Measurements from ENCODE around the gene NOSIP.

The NOSIP gene

DNA sequence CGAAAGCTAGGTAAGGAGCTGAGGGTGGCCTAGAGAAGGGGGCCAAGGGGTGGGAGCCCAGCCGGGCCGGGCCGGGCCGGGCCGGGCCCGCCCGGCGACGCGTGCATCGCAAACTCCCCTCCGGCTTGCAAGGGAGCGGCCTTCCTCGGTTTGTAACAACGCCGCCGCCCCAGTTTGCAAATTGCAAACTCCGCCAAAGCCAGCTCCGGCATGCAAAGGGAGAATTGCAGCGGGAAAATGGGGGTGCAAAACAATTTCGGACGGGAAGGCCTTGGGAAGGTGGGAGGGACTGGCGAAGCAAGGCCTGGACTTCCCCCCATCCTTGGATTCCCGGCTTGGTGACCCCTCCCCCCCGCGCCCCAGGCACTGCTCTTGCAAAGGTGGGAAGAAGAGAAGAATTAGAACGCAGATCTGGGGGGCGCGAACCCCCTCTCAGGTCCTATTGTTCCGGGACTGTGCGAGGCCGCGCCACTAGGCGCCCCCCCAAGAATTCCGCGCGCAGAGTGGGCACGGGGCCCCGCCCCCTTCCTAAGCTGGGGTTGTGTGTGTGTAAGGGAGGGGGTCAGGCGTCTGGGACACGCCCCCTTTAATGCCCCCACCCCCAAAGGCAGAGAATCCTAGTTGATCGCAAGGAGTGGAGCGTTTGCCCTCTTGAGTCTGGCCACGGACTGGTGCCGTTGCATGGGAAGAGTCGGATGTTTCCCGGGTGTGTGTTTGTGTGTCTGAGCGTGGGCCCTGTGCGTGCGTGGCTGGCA is 11.6 kb upstream of the NOSIP start:
- Histone ChIP-seq H3K36me3 (ENCODE audit: insufficient read depth, low read length) (peaks cover 20% of the 10 kb centered on the region), H2AFZ (ENCODE audit: low read depth, low read length) (no peak overlapping the region), H3K9me3 (ENCODE audit: low read length) (no peaks in the 10 kb centered on the region), H3K27me3 (ENCODE audit: insufficient read depth, low read length) (no peaks in the 10 kb centered on the region), H3K4me1 (ENCODE audit: insufficient read depth, low read length) (peaks cover 24% of the 10 kb centered on the region), H3K4me3 (ENCODE audit: low read length) (peak overlapping the region; percentile 100)

DNA sequence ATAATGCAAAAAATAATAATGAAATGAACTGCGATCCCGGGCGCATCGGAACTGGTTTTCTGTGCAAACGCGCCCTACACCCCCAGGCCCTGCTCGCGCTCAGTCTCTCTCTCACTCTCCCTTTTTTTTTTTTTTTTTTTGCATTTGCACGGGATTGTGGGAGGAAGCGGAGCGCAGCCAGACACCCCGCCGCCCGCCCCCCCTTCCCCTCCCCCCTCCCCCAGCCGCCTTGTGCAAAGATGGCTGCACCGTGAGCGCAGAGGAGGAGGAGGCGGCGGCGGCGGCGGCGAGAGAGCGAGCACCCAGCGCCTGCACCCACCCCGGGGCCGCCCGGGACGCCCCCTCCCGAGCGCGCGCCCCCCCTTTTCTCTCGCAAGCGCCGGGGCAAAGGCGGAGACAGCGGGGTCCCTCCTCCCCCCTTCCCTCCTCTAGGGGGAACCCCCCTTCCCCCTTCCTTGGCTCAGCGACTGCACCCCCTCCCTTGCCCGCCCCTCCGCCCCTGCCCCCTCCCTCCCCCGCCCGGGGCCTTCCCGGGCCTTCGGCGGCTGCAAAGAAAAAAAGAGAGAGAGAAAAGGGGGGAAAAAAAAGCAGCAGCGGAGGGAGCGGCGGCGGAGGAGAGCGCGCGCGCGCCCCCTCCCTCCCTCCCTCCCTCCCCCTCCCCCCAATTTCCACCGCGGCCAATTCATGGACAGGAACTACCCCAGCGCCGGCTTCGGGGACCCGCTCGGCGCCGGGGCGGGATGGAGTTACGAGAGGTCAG is 10.8 kb upstream of the NOSIP start, which contains the start of gene PRR12:
Gene PRR12 (plus strand): TSS at position 212 of the 760 bp plus-strand sequence. CDS start 473 bp downstream, at position 685.
- Histone ChIP-seq H3K27me3 (ENCODE audit: insufficient read depth, low read length) (no peaks in the 10 kb centered on the region), H3K36me3 (ENCODE audit: insufficient read depth, low read length) (peaks cover 18% of the 10 kb centered on the region), H3K4me3 (ENCODE audit: low read length) (peak within 1 kb of the TSS; percentile 100), H2AFZ (ENCODE audit: low read depth, low read length) (peak within 1 kb of the TSS; percentile 64), H3K9me3 (ENCODE audit: low read length) (no peaks in the 10 kb centered on the region), H3K4me1 (ENCODE audit: insufficient read depth, low read length) (peaks cover 24% of the 10 kb centered on the region)

DNA sequence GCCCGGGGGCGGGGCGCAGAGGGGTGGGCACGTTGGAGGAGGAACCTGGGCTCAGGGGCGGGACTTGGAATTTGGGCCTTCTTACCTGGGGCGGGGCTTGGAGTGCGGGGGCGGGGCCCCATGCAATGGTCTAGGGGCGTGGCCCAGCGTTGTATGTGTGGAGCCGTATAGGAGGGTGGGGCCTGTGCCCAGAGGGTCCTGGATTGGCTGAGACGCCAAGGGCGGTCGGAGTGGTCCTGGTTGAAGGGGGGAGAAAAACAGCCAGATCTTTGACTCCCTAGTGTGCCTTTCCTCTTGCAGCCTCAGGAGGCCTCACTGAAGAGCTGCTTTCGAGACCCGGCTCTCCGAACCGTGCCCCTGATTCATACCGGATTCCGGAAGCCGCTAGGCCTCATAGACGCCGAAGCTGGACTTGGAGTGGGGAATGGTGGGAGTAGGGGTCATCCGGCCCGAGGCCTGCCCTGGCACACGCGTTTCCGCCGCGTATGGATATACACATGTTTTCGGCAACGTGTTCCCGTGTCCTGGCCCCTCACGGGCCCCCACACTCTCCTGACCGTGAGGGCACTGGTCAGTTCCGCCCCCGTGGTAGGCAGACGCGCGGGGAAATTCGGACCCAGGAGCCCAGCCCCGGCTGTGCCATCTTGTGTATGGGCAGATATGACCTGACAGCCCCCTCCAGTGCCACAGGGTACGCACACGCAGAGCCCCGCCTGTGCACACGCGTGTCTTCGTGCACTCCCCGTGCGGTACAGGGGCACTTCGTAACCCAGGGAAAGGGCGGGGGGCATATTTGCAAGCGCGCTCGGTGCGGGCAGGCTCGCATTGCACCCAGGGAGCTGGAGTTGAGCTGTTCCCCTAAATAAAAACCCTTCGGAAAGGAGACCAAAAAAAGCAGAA is 10.0 kb upstream of the NOSIP start:
- no peaks in the 10 kb centered on the region for H3K27me3 ChIP-seq (ENCODE audit: insufficient read depth, low read length)
- H2AFZ ChIP-seq (ENCODE audit: low read depth, low read length), result peak overlapping the region; percentile 64
- no peaks in the 10 kb centered on the region for H3K9me3 ChIP-seq (ENCODE audit: low read length)
- peaks cover 13% of the 10 kb centered on the region for H3K36me3 ChIP-seq (ENCODE audit: insufficient read depth, low read length)
- H3K4me1 ChIP-seq (ENCODE audit: insufficient read depth, low read length), result peaks cover 25% of the 10 kb centered on the region
- peak overlapping the region; percentile 100 for H3K4me3 ChIP-seq (ENCODE audit: low read length)

DNA sequence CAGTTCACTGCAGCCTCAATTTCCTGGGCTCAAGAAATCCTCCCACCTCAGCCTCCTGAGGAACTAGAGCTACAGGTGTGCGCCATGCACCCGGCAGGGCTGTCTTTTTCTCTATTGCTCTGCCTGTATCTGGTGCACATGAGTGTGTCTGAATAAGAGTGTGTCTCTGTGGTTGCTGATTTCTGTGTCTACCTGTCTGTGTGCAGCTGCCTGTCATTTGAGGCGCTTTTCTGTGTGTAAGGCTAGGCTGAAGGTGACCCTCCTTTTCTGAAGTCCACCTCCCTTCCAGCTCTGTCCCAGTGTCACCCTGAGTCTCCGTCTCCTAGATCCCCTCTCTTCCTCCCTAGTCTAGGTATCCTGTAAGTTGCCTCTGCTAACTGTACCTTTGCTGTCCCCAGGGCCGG is 9.1 kb upstream of the NOSIP start:
- no peak overlapping the region for H3K4me3 ChIP-seq (ENCODE audit: low read length)
- H3K27me3 ChIP-seq (ENCODE audit: insufficient read depth, low read length), result no peaks in the 10 kb centered on the region

DNA sequence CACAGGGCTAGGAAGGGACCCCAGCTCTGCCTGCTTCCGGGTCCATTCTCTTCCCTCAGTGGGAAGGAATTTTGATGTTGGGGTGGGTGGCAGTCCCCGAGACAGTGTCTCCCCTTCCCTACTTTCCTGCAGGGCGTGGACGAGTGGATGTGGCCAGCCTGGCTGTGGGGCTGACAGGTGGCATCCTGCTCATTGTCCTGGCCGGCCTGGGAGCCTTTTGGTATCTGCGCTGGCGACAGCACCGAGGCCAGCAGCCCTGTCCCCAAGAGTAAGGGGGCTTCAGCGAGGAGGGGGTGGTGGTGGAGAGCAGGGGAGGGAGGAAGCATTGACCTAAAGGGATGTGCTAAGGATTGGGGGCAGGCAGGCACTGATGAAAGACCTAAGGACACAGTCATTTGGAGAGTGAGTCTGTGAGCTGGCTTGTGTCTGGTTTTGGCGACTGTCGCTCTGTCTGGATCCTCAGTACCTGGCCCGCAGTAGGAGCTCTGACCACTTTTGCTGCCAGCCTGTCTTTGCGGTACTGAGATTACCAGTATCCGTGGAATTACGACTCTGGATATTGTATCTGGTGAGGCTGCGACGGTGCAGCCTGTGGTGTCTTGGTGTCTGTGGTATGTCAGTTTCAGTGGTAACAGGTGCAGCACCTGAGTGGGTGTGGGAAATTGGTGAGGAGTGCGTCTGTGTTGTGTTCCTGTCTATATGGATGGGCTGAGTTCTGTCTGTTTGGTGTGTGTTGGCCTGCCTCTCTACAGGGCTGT is 8.2 kb upstream of the NOSIP start:
- H3K36me3 ChIP-seq (ENCODE audit: insufficient read depth, low read length), result peaks cover under 1% of the 10 kb centered on the region
- H3K27me3 ChIP-seq (ENCODE audit: insufficient read depth, low read length), result no peaks in the 10 kb centered on the region
- no peak overlapping the region for H2AFZ ChIP-seq (ENCODE audit: low read depth, low read length)
- peaks cover 27% of the 10 kb centered on the region for H3K4me1 ChIP-seq (ENCODE audit: insufficient read depth, low read length)
- H3K4me3 ChIP-seq (ENCODE audit: low read length), result no peak overlapping the region
- H3K9me3 ChIP-seq (ENCODE audit: low read length), result no peaks in the 10 kb centered on the region

More for the DNA sequence above, 9.1 kb upstream of the NOSIP start:
- Histone ChIP-seq H2AFZ (ENCODE audit: low read depth, low read length) (no peak overlapping the region), H3K4me1 (ENCODE audit: insufficient read depth, low read length) (peaks cover 33% of the 10 kb centered on the region), H3K36me3 (ENCODE audit: insufficient read depth, low read length) (peaks cover 10% of the 10 kb centered on the region), H3K9me3 (ENCODE audit: low read length) (no peaks in the 10 kb centered on the region)

DNA sequence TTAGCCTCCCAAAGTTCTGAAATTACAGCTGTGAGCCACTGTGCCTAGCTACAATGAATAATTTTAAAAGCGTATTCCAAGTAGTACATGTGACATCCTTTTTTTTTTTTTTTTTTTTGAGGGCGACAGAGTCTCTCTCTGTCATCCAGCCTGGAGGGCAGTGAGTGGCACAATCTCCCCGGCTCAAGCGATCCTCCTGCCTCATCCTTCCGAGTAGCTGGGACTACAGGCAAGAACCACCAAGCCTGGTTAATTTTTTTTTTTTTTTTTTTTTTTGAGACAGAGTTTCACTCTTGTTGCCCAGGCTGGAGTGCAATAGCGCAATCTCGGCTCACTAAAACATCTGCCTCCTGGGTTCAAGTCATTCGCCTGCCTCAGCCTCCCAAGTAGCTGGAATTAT is 6.9 kb upstream of the NOSIP start:
- peaks cover 16% of the 10 kb centered on the region for H3K4me1 ChIP-seq (ENCODE audit: insufficient read depth, low read length)
- no peaks in the 10 kb centered on the region for H3K9me3 ChIP-seq (ENCODE audit: low read length)
- no peak overlapping the region for H3K4me3 ChIP-seq (ENCODE audit: low read length)
- no peaks in the 10 kb centered on the region for H3K27me3 ChIP-seq (ENCODE audit: insufficient read depth, low read length)
- no peak overlapping the region for H2AFZ ChIP-seq (ENCODE audit: low read depth, low read length)
- H3K36me3 ChIP-seq (ENCODE audit: insufficient read depth, low read length), result no peaks in the 10 kb centered on the region

DNA sequence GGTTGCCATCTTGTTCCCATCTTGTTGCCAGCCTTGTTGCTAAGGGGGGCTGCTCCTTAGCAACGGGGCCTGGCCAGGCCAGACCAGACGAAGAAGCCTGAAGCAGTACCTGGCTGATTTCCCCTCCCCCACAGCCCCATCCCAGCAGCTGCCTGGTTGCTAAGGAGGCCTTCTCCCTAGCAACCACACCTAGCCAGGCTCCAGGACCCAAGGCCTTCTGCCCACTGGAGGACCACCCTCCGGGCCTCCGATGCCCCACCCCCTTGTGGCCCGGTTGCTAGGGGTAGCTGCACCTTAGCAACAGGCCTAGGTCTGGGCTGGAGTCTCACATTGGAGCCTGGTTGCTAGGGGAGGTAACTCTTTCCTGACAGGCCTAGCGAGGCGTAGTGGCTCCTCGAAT is 4.7 kb upstream of the NOSIP start:
- H3K9me3 ChIP-seq (ENCODE audit: low read length), result no peaks in the 10 kb centered on the region
- no peak overlapping the region for H2AFZ ChIP-seq (ENCODE audit: low read depth, low read length)
- H3K4me3 ChIP-seq (ENCODE audit: low read length), result no peak overlapping the region
- no peaks in the 10 kb centered on the region for H3K27me3 ChIP-seq (ENCODE audit: insufficient read depth, low read length)
- H3K36me3 ChIP-seq (ENCODE audit: insufficient read depth, low read length), result no peaks in the 10 kb centered on the region
- peaks cover 9% of the 10 kb centered on the region for H3K4me1 ChIP-seq (ENCODE audit: insufficient read depth, low read length)

DNA sequence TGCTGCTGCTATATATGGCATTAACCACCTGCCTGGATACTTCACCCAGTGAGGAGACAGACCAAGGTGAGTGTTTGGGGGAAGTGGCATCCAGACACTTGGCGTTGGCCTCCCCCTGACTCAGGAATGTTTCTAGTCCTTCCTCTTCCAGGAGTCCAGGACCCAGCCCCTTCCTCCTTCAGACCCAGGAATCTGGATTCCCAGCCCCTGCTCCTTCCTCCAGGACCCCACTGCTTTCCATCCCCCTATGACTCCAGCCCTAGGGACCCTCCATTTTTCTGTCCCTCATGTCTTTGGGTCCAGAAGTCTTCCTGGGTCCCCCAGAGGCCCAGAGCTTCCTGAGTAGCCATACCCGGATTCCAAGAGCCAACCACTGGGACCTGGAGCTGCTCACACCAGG is 2.9 kb upstream of the NOSIP start:
- Histone ChIP-seq H3K27me3 (ENCODE audit: insufficient read depth, low read length) (no peaks in the 10 kb centered on the region), H3K9me3 (ENCODE audit: low read length) (no peaks in the 10 kb centered on the region), H3K36me3 (ENCODE audit: insufficient read depth, low read length) (peaks cover 1% of the 10 kb centered on the region), H2AFZ (ENCODE audit: low read depth, low read length) (no peak overlapping the region), H3K4me1 (ENCODE audit: insufficient read depth, low read length) (peaks cover 20% of the 10 kb centered on the region), H3K4me3 (ENCODE audit: low read length) (no peak overlapping the region)

DNA sequence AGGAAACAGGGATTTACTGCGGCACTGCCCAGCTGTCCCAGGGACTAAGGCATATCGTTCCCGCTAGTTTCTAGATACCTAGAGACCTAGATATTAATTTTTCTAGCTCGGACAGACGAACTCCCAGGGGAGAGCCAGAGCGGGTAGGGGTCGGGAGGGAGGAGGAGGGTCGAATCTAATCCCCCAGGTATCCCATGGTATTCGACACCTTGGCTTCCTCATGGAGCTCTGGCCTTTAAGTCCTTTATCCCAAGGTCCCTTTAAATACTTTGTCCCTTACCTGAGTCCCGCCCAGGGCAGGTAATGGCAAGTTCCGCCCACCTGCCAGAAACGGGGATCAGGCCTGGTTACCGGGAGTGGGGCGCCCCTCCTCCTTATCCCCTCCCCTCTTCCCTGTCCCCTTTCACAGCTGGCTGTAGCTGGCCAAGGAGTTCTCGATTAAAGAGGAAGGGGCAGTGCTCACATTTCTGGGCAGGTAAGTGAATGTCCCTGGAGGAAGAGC is 702 bp upstream of the NOSIP start, which contains the start of gene PRRG2:
Gene PRRG2 (plus strand): TSS at position 310 of the 502 bp plus-strand sequence. CDS start 1,904 bp downstream, outside the sequence.
- H3K27me3 ChIP-seq (ENCODE audit: insufficient read depth, low read length), result no peaks in the 10 kb centered on the region
- no peaks in the 10 kb centered on the region for H3K9me3 ChIP-seq (ENCODE audit: low read length)
- H3K36me3 ChIP-seq (ENCODE audit: insufficient read depth, low read length), result peaks cover 2% of the 10 kb centered on the region
- H3K4me1 ChIP-seq (ENCODE audit: insufficient read depth, low read length), result peaks cover 20% of the 10 kb centered on the region
- H3K4me3 ChIP-seq (ENCODE audit: low read length), result peak within 1 kb of the TSS; percentile 94
- peak within 1 kb of the TSS; percentile 90 for H2AFZ ChIP-seq (ENCODE audit: low read depth, low read length)

DNA sequence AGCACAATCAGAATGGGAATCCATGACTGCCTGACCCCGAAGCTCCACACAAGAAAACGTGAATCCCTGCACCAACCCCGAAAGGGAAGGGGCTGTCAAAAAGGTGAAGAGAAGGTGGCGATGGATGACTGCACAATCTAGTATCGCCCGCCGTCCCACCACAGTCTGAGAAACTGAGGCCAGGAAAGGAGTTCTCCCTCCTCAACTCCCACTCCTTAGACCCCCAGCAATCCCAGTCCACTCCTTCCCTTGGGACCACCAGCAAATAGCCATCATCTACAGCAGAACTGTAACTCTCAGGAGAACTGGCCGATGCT is 451 bp downstream of the NOSIP start:
- H3K36me3 ChIP-seq (ENCODE audit: insufficient read depth, low read length), result peaks cover 5% of the 10 kb centered on the region
- peak overlapping the region; percentile 94 for H3K4me3 ChIP-seq (ENCODE audit: low read length)
- peaks cover 15% of the 10 kb centered on the region for H3K4me1 ChIP-seq (ENCODE audit: insufficient read depth, low read length)
- no peak overlapping the region for H2AFZ ChIP-seq (ENCODE audit: low read depth, low read length)
- H3K27me3 ChIP-seq (ENCODE audit: insufficient read depth, low read length), result no peaks in the 10 kb centered on the region
- H3K9me3 ChIP-seq (ENCODE audit: low read length), result no peaks in the 10 kb centered on the region

DNA sequence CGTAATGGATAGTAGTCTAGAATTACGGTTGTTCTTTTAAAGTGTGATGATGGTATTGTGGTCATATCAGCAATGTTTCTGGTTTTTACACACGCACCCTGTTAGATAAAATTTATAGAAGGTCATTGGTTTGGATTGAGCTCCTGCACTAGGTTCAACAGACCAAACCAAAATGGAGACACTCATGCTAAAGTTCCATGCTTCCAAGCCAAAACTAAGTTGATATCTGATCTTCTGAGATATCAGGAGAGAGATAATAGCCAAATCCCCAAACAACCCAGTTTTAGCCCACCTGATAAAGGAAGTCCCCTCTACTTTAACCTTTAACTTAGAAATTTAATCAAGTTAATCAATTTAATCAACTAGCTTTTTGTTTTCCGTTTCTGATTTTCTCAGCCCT is 1.2 kb downstream of the NOSIP start:
- Histone ChIP-seq H3K9me3 (ENCODE audit: low read length) (no peaks in the 10 kb centered on the region), H3K27me3 (ENCODE audit: insufficient read depth, low read length) (no peaks in the 10 kb centered on the region), H3K36me3 (ENCODE audit: insufficient read depth, low read length) (peaks cover 9% of the 10 kb centered on the region), H3K4me3 (ENCODE audit: low read length) (peak overlapping the region; percentile 94), H2AFZ (ENCODE audit: low read depth, low read length) (no peak overlapping the region), H3K4me1 (ENCODE audit: insufficient read depth, low read length) (peaks cover 11% of the 10 kb centered on the region)

DNA sequence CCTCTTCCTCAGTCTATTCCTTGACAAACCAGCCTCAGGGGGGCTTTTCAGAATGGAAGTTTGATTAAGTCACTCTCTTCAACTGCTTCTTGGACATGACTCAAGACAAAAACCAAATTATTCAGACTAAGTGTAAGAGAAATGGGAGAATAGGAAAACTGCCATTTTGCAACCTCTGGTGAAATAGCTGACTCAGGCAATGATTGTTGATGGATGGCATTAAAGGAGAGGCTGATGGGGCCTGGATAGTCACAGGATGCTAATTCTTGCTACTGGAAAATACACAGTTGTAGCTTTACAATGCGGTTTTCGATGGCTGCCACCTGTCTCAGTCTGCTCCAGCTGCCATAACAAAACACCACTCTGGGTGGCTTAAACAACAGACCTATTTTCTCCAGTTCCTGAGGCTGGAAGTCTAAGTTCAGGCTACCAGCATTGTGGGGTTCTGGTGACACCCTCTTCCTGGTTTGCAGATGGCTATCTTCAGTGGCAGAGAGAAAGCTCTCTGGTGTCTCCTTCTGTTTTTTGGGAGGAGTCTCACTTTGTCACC is 6.1 kb downstream of the NOSIP start:
- H3K4me1 ChIP-seq (ENCODE audit: insufficient read depth, low read length), result peaks cover 11% of the 10 kb centered on the region
- no peaks in the 10 kb centered on the region for H3K27me3 ChIP-seq (ENCODE audit: insufficient read depth, low read length)
- H3K4me3 ChIP-seq (ENCODE audit: low read length), result no peak overlapping the region
- no peaks in the 10 kb centered on the region for H3K9me3 ChIP-seq (ENCODE audit: low read length)
- H3K36me3 ChIP-seq (ENCODE audit: insufficient read depth, low read length), result peaks cover 23% of the 10 kb centered on the region
- no peak overlapping the region for H2AFZ ChIP-seq (ENCODE audit: low read depth, low read length)
